Measurements from ENCODE around the gene PUM2.

Gene PUM2

DNA sequence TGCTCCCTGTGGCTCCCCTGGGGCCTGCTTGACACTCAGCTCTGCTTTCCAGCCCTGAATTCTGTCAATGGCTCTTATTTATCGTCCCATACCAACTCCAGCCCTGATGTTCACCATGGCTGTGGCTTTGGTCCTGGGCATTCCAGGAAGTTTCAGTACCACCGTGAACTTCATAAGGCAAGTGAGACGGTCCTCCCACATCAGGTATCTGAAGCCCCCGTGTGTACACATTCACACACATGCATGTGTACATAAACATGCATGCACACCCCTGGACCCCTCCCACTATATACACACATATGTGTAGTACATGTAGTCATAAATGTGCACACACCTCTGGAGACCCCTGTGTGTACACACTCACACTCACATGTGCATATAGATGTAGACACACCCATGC, 43.3 kb upstream of the PUM2 start:
- no peak overlapping the region for H3K4me3 ChIP-seq (ENCODE audit: control insufficient read depth, low read depth, low read length)
- no peak for DNase-seq (ENCODE audit: low read depth)
- TF ChIP-seq, protein P1, sequence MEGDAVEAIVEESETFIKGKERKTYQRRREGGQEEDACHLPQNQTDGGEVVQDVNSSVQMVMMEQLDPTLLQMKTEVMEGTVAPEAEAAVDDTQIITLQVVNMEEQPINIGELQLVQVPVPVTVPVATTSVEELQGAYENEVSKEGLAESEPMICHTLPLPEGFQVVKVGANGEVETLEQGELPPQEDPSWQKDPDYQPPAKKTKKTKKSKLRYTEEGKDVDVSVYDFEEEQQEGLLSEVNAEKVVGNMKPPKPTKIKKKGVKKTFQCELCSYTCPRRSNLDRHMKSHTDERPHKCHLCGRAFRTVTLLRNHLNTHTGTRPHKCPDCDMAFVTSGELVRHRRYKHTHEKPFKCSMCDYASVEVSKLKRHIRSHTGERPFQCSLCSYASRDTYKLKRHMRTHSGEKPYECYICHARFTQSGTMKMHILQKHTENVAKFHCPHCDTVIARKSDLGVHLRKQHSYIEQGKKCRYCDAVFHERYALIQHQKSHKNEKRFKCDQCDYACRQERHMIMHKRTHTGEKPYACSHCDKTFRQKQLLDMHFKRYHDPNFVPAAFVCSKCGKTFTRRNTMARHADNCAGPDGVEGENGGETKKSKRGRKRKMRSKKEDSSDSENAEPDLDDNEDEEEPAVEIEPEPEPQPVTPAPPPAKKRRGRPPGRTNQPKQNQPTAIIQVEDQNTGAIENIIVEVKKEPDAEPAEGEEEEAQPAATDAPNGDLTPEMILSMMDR (IDR thresholded peaks at IDR 0.05; ENCODE audit: control insufficient read depth, insufficient read depth, low read depth, low read length, missing control alignments) = no peak

DNA sequence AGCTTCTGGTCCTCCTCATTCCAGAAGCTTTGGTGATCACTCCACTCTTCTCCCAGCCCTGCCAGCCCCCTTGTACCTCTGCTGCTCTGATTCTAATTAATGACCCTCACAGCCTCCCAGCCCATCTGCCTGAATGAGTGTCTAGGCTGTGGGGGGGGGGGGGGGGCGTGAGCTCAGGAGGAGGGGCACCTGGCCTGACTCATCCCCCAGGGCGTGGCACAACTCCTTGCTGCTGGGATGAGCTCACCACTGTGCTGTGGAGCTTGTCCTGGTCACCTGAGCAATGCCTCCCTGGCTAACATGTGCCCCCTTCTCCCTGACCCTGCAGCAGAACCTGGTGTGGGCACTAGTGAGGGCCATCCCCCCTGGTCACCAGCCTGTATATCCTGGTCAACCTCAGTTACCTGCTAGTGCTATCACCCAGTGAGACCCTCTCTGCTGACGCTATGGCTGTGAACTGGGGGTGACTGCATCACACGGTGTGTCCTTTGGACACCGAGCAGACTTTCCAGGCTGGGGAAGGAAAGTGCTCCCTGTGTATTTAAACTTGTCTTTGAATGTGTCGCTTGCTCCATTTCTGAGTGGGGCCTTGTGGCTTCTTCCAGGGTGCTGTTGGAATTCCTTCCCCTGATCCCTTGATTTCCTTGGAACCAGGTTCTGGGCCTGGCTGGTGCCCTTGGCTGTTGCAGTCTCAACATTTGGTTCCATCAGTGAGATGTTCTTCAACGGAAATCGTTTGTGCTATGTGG, 41.5 kb upstream of the PUM2 start:
- H3K4me3 ChIP-seq (ENCODE audit: control insufficient read depth, low read depth, low read length) = no peak overlapping the region
- TF ChIP-seq, protein P1 (IDR thresholded peaks at IDR 0.05; ENCODE audit: control insufficient read depth, insufficient read depth, low read depth, low read length, missing control alignments) = no peak
- no peak for DNase-seq (ENCODE audit: low read depth)

DNA sequence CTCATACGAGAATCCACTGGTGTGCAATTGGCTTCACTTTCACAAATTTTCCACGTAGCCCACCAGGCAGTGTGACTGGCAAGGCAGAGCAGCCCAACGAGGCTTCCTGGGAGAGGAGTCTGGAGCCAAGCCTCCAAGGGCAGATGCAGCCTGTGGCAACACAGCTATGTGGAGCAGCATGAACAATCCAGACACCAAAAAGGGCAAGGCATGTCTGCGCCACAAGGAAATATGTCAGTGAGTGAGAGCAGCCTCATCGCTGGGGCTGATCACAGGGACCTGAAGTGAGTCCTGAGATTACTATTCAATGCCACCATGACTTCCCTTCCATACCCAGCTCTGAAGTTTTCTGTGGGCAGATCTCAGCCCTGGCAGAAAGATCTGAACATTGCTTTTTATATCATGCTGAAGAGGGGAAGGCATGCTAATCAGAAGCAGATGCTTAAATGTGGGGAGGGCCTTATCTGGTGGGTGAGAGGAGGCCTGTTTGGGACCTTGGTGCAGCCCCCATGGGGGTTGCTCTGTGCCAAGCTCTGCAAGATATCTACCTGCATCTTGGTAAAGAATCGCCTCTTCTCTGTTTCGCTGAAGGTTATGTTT, 40.0 kb upstream of the PUM2 start:
- DNase-seq (ENCODE audit: low read depth) = no peak
- H3K4me3 ChIP-seq (ENCODE audit: control insufficient read depth, low read depth, low read length) = no peak overlapping the region
- TF ChIP-seq, protein P1 (IDR thresholded peaks at IDR 0.05; ENCODE audit: control insufficient read depth, insufficient read depth, low read depth, low read length, missing control alignments) = no peak

DNA sequence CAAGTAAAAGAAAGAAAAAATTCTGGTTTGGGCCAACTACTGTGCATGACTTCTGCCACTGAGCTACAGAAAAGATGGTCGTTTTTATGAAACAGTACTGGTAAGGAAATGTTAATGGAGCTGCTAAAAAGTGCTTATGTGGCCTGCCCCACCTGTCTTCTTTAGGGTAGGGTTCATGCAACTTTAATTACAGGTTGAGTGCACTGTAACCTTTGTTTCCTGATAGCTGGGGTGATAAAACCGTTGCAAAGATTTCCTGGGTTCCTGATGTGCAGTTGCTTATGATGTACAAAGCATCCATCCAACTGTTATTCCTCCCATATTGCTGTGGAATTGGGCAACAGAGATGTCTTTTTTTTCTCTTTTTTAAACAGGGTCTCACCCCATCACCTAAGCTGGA, 34.3 kb upstream of the PUM2 start:
- H3K4me3 ChIP-seq (ENCODE audit: control insufficient read depth, low read depth, low read length) = no peak overlapping the region
- DNase-seq (ENCODE audit: low read depth) = no peak
- TF ChIP-seq, protein P1 (IDR thresholded peaks at IDR 0.05; ENCODE audit: control insufficient read depth, insufficient read depth, low read depth, low read length, missing control alignments) = no peak

DNA sequence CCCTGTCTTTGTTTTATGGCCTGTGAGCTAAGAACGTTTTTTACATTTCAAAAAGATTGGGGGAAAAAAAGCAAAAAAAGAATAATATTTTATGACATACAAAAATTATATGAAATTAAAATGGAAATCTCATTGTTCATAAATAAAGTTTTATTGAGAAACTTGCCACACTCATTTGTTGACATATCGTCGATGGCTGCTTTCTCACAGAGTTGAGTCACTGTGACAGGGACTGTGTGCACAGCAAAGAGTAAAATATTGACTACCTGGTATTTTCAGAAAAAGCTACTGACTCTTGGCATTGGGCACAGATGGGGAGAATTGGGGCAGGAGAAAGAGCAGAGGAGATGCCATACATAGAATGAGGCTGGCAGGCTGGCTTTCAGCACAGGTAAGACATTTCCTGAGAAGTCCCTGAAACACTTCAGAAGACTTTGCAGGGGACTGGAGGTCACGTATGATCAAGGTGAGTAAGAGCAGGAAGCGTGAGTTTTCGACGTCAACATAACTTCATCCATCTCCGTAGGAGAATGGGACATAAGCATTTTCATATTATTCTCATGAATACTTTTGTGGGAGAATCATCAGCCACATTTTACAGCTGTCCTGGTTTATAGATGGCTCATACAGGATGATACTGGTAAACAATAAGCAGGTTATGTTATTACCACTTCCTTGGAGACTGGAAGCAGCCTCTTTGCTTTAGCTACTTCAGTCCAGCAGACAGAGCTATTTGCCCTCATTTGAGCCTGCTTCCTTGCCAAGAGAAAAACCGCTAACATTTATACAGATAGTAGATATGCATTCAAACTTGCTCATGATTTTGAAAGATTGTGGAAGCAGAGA, 32.5 kb upstream of the PUM2 start:
- DNase-seq (ENCODE audit: low read depth) = peak; percentile 86
- TF ChIP-seq, protein P1 (IDR thresholded peaks at IDR 0.05; ENCODE audit: control insufficient read depth, insufficient read depth, low read depth, low read length, missing control alignments) = no peak

DNA sequence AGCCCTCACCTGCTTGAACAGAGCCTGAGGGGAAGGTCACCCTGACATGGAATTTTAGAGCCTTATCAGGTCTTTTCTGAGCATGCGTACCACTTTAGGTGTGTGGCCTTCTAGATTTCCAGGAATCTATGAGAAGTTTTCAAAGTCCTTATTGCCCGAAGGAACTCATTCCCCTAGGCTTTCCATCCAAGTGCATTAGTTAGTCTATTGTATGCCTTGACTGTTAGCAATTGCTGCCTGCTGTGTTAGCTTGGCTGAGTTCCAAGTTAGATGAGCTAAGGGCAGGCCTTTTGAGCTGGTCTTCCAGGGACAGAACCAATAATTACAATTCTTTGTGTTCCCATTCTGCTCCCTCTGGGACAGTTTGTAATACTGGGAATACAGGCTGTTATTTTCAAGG, 30.8 kb upstream of the PUM2 start:
- no peak for DNase-seq (ENCODE audit: low read depth)
- TF ChIP-seq, protein P1 (IDR thresholded peaks at IDR 0.05; ENCODE audit: control insufficient read depth, insufficient read depth, low read depth, low read length, missing control alignments) = no peak

More for the DNA sequence above, 32.5 kb upstream of the PUM2 start:
- no peak overlapping the region for H3K4me3 ChIP-seq (ENCODE audit: control insufficient read depth, low read depth, low read length)

More for the DNA sequence above, 30.8 kb upstream of the PUM2 start:
- no peak overlapping the region for H3K4me3 ChIP-seq (ENCODE audit: control insufficient read depth, low read depth, low read length)

Data from AG09309 (cell line).